ENCODE results near the gene CDK19. TPM values are rescaled to one million over a fixed set of nuclear protein-coding genes. Genes with fewer than 3 reads are reported as not detected.
A peak's percentile ranks its signal among the peaks of the same experiment; 100 is the strongest.

Gene CDK19
- total and polyA plus RNA-seq, 2 of the 13 experiments (the other 11 are each of a cell fraction or from before 2014, with no cell fraction given), result 13.4 to 27.0 TPM

DNA sequence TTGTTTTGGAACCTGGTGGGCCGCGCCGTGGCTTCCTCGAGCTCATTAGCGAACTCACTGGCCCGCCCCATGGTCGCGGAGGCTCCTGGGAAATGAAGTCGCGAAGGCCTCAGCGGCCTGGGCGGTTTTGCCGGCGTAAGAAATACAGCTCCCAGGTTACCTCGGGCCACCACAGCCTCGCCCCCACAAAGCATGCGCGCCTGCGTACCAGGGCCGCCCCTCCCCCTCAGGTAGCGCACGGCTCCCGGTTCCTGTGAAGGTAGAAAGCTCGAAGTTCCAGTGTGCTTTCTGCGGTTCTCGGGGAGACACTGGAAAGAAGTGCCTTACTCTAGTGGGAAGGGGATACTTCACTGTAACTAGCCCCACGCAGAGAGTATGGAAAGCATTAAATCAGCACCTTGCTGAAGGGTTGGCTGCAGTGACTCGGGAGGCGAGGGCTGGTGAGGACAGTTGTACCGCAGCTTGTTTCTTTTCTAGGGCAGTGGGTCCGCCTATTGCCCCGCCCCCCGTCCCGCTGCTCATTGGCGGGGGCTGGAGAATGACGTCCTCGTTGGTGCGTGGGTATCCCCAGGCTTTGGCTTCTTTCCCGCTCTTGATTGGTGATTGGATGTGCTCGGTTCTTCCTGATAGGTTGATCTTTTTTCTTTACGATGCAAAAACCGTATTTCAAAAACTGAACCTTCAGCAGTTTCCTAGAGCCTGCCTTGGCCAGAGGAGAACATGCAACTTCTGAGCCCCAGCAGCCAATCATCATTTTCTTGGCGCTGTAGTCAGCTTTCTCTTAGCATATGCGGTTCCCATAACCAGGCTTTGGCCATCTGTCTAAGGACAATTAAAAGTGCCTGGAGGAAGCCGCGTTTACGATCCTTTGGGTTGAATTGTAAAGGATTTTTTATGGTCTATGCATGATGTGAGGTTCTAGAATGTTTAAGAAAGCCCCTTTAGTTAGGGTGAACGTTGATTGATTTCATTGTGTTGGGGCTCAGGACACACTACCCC lies at the start of gene CDK19 (continued):
- TF ChIP-seq, protein P1, sequence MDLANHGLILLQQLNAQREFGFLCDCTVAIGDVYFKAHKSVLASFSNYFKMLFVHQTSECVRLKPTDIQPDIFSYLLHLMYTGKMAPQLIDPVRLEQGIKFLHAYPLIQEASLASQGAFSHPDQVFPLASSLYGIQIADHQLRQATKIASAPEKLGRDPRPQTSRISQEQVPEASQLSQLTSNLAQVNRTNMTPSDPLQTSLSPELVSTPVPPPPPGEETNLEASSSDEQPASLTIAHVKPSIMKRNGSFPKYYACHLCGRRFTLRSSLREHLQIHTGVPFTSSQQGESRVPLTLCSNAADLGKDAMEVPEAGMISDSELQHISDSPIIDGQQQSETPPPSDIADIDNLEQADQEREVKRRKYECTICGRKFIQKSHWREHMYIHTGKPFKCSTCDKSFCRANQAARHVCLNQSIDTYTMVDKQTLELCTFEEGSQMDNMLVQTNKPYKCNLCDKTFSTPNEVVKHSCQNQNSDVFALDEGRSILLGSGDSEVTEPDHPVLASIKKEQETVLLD (CRISPR knock-in tag; IDR thresholded peaks at IDR 0.05; ENCODE audit: low read depth), result no peak; the same call in 1 of the 2 replicates
- TF ChIP-seq ZNF781 (CRISPR knock-in tag; IDR thresholded peaks at IDR 0.05; ENCODE audit: borderline replicate concordance, not compliant biosample characterization) (peak; percentile 93), HCFC1 (IDR thresholded peaks at IDR 0.05; ENCODE audit: low read depth, low read length) (peak; percentile 81), PCBP2 (optimal IDR thresholded peaks at IDR 0.05; ENCODE audit: low read depth, low read length, poor library complexity, severe bottlenecking) (no peak), GATAD1 (CRISPR knock-in tag; IDR thresholded peaks at IDR 0.05) (peak; percentile 85), GFI1 (CRISPR knock-in tag; IDR thresholded peaks at IDR 0.05; ENCODE audit: borderline replicate concordance) (0 out of 2 replicates have a peak, but pooled peaks have one; percentile 39), IRX3 (CRISPR knock-in tag; IDR thresholded peaks at IDR 0.05; ENCODE audit: borderline replicate concordance, low read depth) (0 out of 2 replicates have a peak, but pooled peaks have one; percentile 13), KDM2A (CRISPR knock-in tag; IDR thresholded peaks at IDR 0.05; ENCODE audit: borderline replicate concordance, low read depth) (peak; percentile 41; the same call in 1 of the 2 replicates), ZNF292 (CRISPR knock-in tag; IDR thresholded peaks at IDR 0.05; ENCODE audit: borderline replicate concordance, low read depth) (peak; percentile 90; the same call in 1 of the 2 replicates), SP4 (CRISPR knock-in tag; IDR thresholded peaks at IDR 0.05) (peak; percentile 86), FOXC1 (CRISPR knock-in tag; IDR thresholded peaks at IDR 0.05; ENCODE audit: borderline replicate concordance) (peak; percentile 73; the same call in 1 of the 2 replicates), HNRNPUL1 (IDR thresholded peaks at IDR 0.05; ENCODE audit: low read depth, low read length) (no peak)
- TF ChIP-seq, protein P2, sequence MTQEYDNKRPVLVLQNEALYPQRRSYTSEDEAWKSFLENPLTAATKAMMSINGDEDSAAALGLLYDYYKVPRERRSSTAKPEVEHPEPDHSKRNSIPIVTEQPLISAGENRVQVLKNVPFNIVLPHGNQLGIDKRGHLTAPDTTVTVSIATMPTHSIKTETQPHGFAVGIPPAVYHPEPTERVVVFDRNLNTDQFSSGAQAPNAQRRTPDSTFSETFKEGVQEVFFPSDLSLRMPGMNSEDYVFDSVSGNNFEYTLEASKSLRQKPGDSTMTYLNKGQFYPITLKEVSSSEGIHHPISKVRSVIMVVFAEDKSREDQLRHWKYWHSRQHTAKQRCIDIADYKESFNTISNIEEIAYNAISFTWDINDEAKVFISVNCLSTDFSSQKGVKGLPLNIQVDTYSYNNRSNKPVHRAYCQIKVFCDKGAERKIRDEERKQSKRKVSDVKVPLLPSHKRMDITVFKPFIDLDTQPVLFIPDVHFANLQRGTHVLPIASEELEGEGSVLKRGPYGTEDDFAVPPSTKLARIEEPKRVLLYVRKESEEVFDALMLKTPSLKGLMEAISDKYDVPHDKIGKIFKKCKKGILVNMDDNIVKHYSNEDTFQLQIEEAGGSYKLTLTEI (CRISPR knock-in tag; conservative IDR thresholded peaks at IDR 0.05), result no peak
- TF ChIP-seq, protein P3, sequence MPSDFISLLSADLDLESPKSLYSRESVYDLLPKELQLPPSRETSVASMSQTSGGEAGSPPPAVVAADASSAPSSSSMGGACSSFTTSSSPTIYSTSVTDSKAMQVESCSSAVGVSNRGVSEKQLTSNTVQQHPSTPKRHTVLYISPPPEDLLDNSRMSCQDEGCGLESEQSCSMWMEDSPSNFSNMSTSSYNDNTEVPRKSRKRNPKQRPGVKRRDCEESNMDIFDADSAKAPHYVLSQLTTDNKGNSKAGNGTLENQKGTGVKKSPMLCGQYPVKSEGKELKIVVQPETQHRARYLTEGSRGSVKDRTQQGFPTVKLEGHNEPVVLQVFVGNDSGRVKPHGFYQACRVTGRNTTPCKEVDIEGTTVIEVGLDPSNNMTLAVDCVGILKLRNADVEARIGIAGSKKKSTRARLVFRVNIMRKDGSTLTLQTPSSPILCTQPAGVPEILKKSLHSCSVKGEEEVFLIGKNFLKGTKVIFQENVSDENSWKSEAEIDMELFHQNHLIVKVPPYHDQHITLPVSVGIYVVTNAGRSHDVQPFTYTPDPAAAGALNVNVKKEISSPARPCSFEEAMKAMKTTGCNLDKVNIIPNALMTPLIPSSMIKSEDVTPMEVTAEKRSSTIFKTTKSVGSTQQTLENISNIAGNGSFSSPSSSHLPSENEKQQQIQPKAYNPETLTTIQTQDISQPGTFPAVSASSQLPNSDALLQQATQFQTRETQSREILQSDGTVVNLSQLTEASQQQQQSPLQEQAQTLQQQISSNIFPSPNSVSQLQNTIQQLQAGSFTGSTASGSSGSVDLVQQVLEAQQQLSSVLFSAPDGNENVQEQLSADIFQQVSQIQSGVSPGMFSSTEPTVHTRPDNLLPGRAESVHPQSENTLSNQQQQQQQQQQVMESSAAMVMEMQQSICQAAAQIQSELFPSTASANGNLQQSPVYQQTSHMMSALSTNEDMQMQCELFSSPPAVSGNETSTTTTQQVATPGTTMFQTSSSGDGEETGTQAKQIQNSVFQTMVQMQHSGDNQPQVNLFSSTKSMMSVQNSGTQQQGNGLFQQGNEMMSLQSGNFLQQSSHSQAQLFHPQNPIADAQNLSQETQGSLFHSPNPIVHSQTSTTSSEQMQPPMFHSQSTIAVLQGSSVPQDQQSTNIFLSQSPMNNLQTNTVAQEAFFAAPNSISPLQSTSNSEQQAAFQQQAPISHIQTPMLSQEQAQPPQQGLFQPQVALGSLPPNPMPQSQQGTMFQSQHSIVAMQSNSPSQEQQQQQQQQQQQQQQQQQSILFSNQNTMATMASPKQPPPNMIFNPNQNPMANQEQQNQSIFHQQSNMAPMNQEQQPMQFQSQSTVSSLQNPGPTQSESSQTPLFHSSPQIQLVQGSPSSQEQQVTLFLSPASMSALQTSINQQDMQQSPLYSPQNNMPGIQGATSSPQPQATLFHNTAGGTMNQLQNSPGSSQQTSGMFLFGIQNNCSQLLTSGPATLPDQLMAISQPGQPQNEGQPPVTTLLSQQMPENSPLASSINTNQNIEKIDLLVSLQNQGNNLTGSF (CRISPR knock-in tag; IDR thresholded peaks at IDR 0.05), result no peak
- TF ChIP-seq, protein P4, sequence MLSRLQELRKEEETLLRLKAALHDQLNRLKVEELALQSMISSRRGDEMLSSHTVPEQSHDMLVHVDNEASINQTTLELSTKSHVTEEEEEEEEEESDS (CRISPR knock-in tag; IDR thresholded peaks at IDR 0.05; ENCODE audit: borderline replicate concordance), result no peak
- TF ChIP-seq, protein P5, sequence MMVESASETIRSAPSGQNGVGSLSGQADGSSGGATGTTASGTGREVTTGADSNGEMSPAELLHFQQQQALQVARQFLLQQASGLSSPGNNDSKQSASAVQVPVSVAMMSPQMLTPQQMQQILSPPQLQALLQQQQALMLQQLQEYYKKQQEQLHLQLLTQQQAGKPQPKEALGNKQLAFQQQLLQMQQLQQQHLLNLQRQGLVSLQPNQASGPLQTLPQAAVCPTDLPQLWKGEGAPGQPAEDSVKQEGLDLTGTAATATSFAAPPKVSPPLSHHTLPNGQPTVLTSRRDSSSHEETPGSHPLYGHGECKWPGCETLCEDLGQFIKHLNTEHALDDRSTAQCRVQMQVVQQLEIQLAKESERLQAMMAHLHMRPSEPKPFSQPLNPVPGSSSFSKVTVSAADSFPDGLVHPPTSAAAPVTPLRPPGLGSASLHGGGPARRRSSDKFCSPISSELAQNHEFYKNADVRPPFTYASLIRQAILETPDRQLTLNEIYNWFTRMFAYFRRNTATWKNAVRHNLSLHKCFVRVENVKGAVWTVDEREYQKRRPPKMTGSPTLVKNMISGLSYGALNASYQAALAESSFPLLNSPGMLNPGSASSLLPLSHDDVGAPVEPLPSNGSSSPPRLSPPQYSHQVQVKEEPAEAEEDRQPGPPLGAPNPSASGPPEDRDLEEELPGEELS (CRISPR knock-in tag; IDR thresholded peaks at IDR 0.05), result no peak

Measured in HepG2 (cell line).